Neuronal stem cell (in vitro differentiated cells): ENCODE measurements around the gene PTPRJ.

ENCODE experiments used
- DNase-seq: peaks from one replicate; pipeline ENCODE4 v3.0.0-alpha.2; 2013; ENCODE audit warnings: low spot score
- H2AFZ ChIP-seq: one replicate; pipeline ENCODE4 v1.6.1; 2013; ENCODE audit warnings: mild to moderate bottlenecking, low read length, inconsistent platforms
- H2AK5ac ChIP-seq: 2 replicates; pipeline ENCODE4 v1.6.1; 2013; ENCODE audit warnings: low read depth, mild to moderate bottlenecking, inconsistent platforms, low read length, moderate library complexity, mixed read lengths
- H2BK120ac ChIP-seq: 2 replicates; pipeline ENCODE4 v1.6.1; 2013; ENCODE audit warnings: low read depth, mild to moderate bottlenecking, inconsistent platforms, low read length, moderate library complexity, mixed read lengths
- H2BK12ac ChIP-seq: one replicate; pipeline ENCODE4 v1.6.1; 2013; ENCODE audit warnings: low read length, inconsistent platforms
- H2BK15ac ChIP-seq: 2 replicates; pipeline ENCODE4 v1.6.1; 2013; ENCODE audit warnings: mild to moderate bottlenecking, low read length, inconsistent platforms, mixed read lengths
- H2BK5ac ChIP-seq: one replicate; pipeline ENCODE4 v1.6.1; 2013; ENCODE audit warnings: inconsistent platforms, mild to moderate bottlenecking, low read length, moderate library complexity
- H3K14ac ChIP-seq: one replicate; pipeline ENCODE4 v1.6.1; 2013; ENCODE audit warnings: low read length, inconsistent platforms
- H3K18ac ChIP-seq: 2 replicates; pipeline ENCODE4 v1.6.1; 2013; ENCODE audit warnings: low read length, inconsistent platforms
- H3K23ac ChIP-seq: 2 replicates; pipeline ENCODE4 v1.6.1; 2013; ENCODE audit warnings: low read depth, mild to moderate bottlenecking, mixed read lengths, low read length, inconsistent platforms; ENCODE audit not compliant: poor library complexity
- H3K27ac ChIP-seq: replicated peaks from 3 replicates; pipeline ENCODE4 v1.5.1; 2013; ENCODE audit warnings: low read length, inconsistent platforms
- H3K27me3 ChIP-seq, 3 experiments: 2 replicates each; pipeline ENCODE4 v1.6.1; 2013; ENCODE audit warnings: low read length in 3 of 3, mild to moderate bottlenecking in 2 of 3, inconsistent platforms in 1 of 3, low read depth in 1 of 3, mixed read lengths in 1 of 3, moderate library complexity in 1 of 3; ENCODE audit not compliant: control insufficient read depth in 3 of 3, insufficient read depth in 3 of 3
- H3K36me3 ChIP-seq, 2 donors: replicated peaks in 1 of 2; 2 replicates each; pipeline ENCODE4 v1.6.1; 2013; ENCODE audit warnings: low read length in 2 of 2; ENCODE audit not compliant: control insufficient read depth in 2 of 2, insufficient read depth in 2 of 2
- H3K4ac ChIP-seq: 2 replicates; pipeline ENCODE4 v1.6.1; 2013; ENCODE audit warnings: inconsistent platforms, mild to moderate bottlenecking, low read length, moderate library complexity
- H3K4me1 ChIP-seq, 2 donors: 1 replicate in 1 of 2; 2 replicates in 1 of 2; pipeline ENCODE4 v1.6.1; 2013; ENCODE audit warnings: low read length in 2 of 2, low read depth in 1 of 2; ENCODE audit not compliant: control insufficient read depth in 2 of 2, insufficient read depth in 1 of 2
- H3K4me2 ChIP-seq: one replicate; pipeline ENCODE4 v1.6.1; 2013; ENCODE audit warnings: mild to moderate bottlenecking, low read length, inconsistent platforms; ENCODE audit not compliant: insufficient read depth, poor library complexity, severe bottlenecking
- H3K4me3 ChIP-seq, 2 donors: 2 replicates each; pipeline ENCODE4 v1.5.1; 2013; ENCODE audit warnings: low read length in 2 of 2, mild to moderate bottlenecking in 2 of 2, inconsistent platforms in 1 of 2, moderate library complexity in 1 of 2
- H3K79me1 ChIP-seq: one replicate; pipeline ENCODE4 v1.6.1; 2013; ENCODE audit warnings: low read depth, mild to moderate bottlenecking, inconsistent platforms, low read length, moderate library complexity
- H3K9ac ChIP-seq: one replicate; pipeline ENCODE4 v1.6.1; 2013; ENCODE audit warnings: mild to moderate bottlenecking, low read depth, low read length, inconsistent platforms; ENCODE audit not compliant: poor library complexity
- H3K9me3 ChIP-seq, 2 donors: replicated peaks in 1 of 2; 2 replicates each; pipeline versions ENCODE3 to v1.6.1; 2013; ENCODE audit warnings: low read length in 2 of 2, mild to moderate bottlenecking in 2 of 2, inconsistent platforms in 1 of 2, low read depth in 1 of 2, mixed read lengths in 1 of 2, moderate library complexity in 1 of 2; ENCODE audit not compliant: control insufficient read depth in 2 of 2, insufficient read depth in 1 of 2
- H4K8ac ChIP-seq: one replicate; pipeline ENCODE4 v1.6.1; 2013; ENCODE audit warnings: low read depth, mild to moderate bottlenecking, inconsistent platforms, low read length, moderate library complexity
- H4K91ac ChIP-seq: one replicate; pipeline ENCODE4 v1.6.1; 2013; ENCODE audit warnings: low read length, low read depth, mild to moderate bottlenecking, inconsistent platforms; ENCODE audit not compliant: poor library complexity
- whole genome bisulfite sequencing, 2 donors: extraction: QIAGEN DNeasy Blood & Tissue Kit; methylation state at CpG; one replicate each; pipeline ENCODE4 v1.1.7; 2013; ENCODE audit warnings: missing lambda C conversion rate in 2 of 2, mixed read lengths in 1 of 2; ENCODE audit not compliant: insufficient read length in 2 of 2, insufficient replicate concordance in 1 of 2; ENCODE audit errors: extremely low coverage in 2 of 2; 5-methylcytosine and 5-hydroxymethylcytosine counted together

Gene PTPRJ

GRCh38 chr11:48063424-48063978 lies 83.1 kb downstream of the PTPRJ start:
- no peak overlapping the region for H2BK12ac ChIP-seq
- no peak overlapping the region for H3K4me3 ChIP-seq
- no peak overlapping the region for H3K27ac ChIP-seq
- H2BK120ac ChIP-seq, result no peak overlapping the region
- no CpG with 5 or more reads among the region's 2 CpGs for WGBS, 2 donors
- H3K14ac ChIP-seq, result no peak overlapping the region
- H3K4me1 ChIP-seq, result peaks cover 4 to 15% of the 10 kb centered on the region in 2 donors
- H3K4ac ChIP-seq, result no peak overlapping the region
- no peak overlapping the region for H3K23ac ChIP-seq
- no peak overlapping the region for H4K8ac ChIP-seq
- H2AK5ac ChIP-seq, result no peak overlapping the region
- H3K4me2 ChIP-seq, result no peak overlapping the region
- no peak for DNase-seq
- H3K36me3 ChIP-seq, result no peaks in the 10 kb centered on the region
- no peak overlapping the region for H2BK15ac ChIP-seq
- no peak overlapping the region for H4K91ac ChIP-seq
- no peaks in the 10 kb centered on the region for H3K9me3 ChIP-seq
- H3K79me1 ChIP-seq, result peaks cover 2% of the 10 kb centered on the region
- no peak overlapping the region for H3K18ac ChIP-seq
- no peak overlapping the region for H2AFZ ChIP-seq
- no peak overlapping the region for H2BK5ac ChIP-seq
- no peak overlapping the region for H3K9ac ChIP-seq
- no peaks in the 10 kb centered on the region for H3K27me3 ChIP-seq

- Histone ChIP-seq H3K9ac (no peak overlapping the region), H3K36me3 (no peaks in the 10 kb centered on the region), H2AK5ac (no peak overlapping the region), H4K91ac (no peak overlapping the region), H3K79me1 (peaks cover 2% of the 10 kb centered on the region), H3K4me1 (peaks cover 4 to 15% of the 10 kb centered on the region in 2 donors), H3K27me3 (no peaks in the 10 kb centered on the region), H3K9me3 (no peaks in the 10 kb centered on the region), H2BK120ac (no peak overlapping the region), H2BK5ac (no peak overlapping the region), H2AFZ (no peak overlapping the region), H3K4me2 (no peak overlapping the region), H2BK15ac (no peak overlapping the region), H3K18ac (peak overlapping the region; percentile 34), H4K8ac (no peak overlapping the region), H3K23ac (no peak overlapping the region), H3K4me3 (peak overlapping the region in 1 of 2 donors; percentile 44), H3K14ac (no peak overlapping the region), H2BK12ac (no peak overlapping the region), H3K27ac (no peak overlapping the region), H3K4ac (no peak overlapping the region)
- no peak for DNase-seq
- WGBS, 2 donors, result no CpG with 5 or more reads among the region's 8 CpGs
Measured at GRCh38 chr11:48064306-48064705, 83.9 kb downstream of the PTPRJ start.

DNA sequence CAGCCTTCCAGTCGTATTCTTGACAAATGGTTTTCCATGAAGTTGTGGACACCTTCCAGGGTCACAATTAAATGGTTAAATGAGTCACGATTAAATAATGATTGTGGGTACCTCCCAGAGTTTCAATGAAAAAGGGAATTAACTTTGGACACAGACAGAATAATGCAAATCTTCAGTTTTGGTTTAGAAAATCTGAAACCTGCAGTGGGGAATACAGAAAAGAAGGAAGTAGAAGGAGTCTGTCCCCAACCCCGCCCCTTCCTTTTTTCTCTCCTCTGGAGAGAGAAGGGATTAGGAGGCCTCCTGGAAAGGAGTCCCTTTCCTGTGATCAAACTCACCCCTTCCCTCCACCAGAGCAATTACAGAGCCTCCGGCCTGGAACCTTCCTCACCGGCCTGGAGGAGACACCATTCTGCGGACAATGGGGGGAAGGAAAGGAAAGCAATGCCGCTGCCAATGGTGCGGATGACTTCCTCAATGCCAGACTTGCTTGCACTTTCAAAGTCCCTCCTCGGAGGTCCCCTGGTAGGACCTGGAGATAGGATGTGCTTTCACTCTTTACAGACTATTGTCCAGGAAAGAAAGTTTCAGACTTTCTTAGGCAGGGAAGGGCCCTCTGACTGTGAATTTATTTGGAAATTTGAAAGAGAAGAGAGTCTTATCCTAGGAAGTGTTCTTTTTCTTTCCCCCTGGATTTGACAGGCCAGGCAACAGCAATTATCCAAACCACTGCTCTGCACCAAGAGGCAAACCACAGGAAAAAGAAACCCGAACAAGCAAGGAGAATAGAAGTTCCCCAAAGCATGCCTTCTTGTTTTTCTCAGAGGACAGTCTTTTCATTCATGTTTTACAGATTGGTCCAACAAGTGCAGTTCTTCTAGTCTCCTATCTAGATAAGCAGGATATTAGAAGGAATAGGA lies 86.8 kb downstream of the PTPRJ start:
- DNase-seq, result no peak
- no peak overlapping the region for H3K4me2 ChIP-seq
- H3K4me3 ChIP-seq, result no peak overlapping the region
- no peak overlapping the region for H4K91ac ChIP-seq
- no peak overlapping the region for H2BK120ac ChIP-seq
- WGBS, 2 donors, result no CpG with 5 or more reads among the region's 10 CpGs
- H2BK12ac ChIP-seq, result no peak overlapping the region
- H3K27me3 ChIP-seq, result no peaks in the 10 kb centered on the region
- H3K18ac ChIP-seq, result no peak overlapping the region
- H3K9ac ChIP-seq, result no peak overlapping the region
- peaks cover 2% of the 10 kb centered on the region for H3K79me1 ChIP-seq
- H2BK5ac ChIP-seq, result no peak overlapping the region
- H3K23ac ChIP-seq, result no peak overlapping the region
- H2AK5ac ChIP-seq, result no peak overlapping the region
- peak overlapping the region; percentile 67 for H3K27ac ChIP-seq
- no peak overlapping the region for H3K4ac ChIP-seq
- no peak overlapping the region for H2BK15ac ChIP-seq
- no peak overlapping the region for H4K8ac ChIP-seq
- no peak overlapping the region for H3K14ac ChIP-seq
- H3K4me1 ChIP-seq, result peaks cover 4 to 7% of the 10 kb centered on the region in 2 donors
- H3K36me3 ChIP-seq, result peaks cover 0 to 6% of the 10 kb centered on the region in 2 donors
- peak overlapping the region; percentile 51 for H2AFZ ChIP-seq
- no peaks in the 10 kb centered on the region for H3K9me3 ChIP-seq
